ENCODE results near the gene GBA2.

GBA2 gene

GRCh38 chr9:35763181-35763580 is 14.2 kb upstream of the GBA2 start:
- TF ChIP-seq CTCF (IDR thresholded peaks at IDR 0.05) = no peak
- Mint-ChIP-seq H3K4me3 (no peak overlapping the region), H3K4me1 (peaks cover 27% of the 10 kb centered on the region), H3K36me3 (ENCODE audit: low read depth) (peaks cover 9% of the 10 kb centered on the region), H3K27me3 (ENCODE audit: low read depth, poor library complexity) (peaks cover 7% of the 10 kb centered on the region), H3K9me3 (no peaks in the 10 kb centered on the region), H3K27ac (no peak overlapping the region)
- no peak for DNase-seq

- peaks cover 14% of the 10 kb centered on the region for H3K36me3 Mint-ChIP-seq (ENCODE audit: low read depth)
- no peak for DNase-seq
- H3K27me3 Mint-ChIP-seq (ENCODE audit: low read depth, poor library complexity) = peaks cover 7% of the 10 kb centered on the region
- H3K27ac Mint-ChIP-seq = no peak overlapping the region
- peaks cover 39% of the 10 kb centered on the region for H3K4me1 Mint-ChIP-seq
- H3K9me3 Mint-ChIP-seq = no peaks in the 10 kb centered on the region
- H3K4me3 Mint-ChIP-seq = no peak overlapping the region
- TF ChIP-seq CTCF (IDR thresholded peaks at IDR 0.05) = no peak
These were observed 11.6 kb upstream of the GBA2 start for GRCh38 chr9:35760651-35761050.

DNA sequence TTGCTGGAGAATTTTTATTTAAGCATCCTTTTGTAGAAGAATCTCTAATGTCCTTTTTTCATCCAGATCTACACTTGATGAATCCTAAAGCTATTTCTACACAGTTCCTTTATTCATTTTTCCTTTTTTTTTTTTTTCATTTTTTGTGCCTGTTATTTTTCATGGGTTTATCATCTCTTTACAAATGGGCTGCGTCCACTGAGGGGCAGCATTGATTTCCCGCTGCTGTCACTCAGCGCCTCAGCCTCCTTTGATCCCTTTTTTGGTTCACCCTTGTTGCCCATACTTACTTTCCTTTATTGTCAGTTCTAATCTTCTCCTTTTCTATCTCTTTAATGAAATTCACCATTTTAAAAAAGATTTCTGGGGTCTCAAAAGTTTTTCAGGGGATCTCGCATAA is 10.8 kb upstream of the GBA2 start:
- DNase-seq = no peak
- no peak for TF ChIP-seq CTCF (IDR thresholded peaks at IDR 0.05)
- peaks cover 39% of the 10 kb centered on the region for H3K4me1 Mint-ChIP-seq
- H3K27me3 Mint-ChIP-seq (ENCODE audit: low read depth, poor library complexity) = peaks cover 7% of the 10 kb centered on the region
- H3K27ac Mint-ChIP-seq = no peak overlapping the region
- H3K4me3 Mint-ChIP-seq = peak overlapping the region; percentile 47
- peaks cover 22% of the 10 kb centered on the region for H3K36me3 Mint-ChIP-seq (ENCODE audit: low read depth)
- no peaks in the 10 kb centered on the region for H3K9me3 Mint-ChIP-seq

DNA sequence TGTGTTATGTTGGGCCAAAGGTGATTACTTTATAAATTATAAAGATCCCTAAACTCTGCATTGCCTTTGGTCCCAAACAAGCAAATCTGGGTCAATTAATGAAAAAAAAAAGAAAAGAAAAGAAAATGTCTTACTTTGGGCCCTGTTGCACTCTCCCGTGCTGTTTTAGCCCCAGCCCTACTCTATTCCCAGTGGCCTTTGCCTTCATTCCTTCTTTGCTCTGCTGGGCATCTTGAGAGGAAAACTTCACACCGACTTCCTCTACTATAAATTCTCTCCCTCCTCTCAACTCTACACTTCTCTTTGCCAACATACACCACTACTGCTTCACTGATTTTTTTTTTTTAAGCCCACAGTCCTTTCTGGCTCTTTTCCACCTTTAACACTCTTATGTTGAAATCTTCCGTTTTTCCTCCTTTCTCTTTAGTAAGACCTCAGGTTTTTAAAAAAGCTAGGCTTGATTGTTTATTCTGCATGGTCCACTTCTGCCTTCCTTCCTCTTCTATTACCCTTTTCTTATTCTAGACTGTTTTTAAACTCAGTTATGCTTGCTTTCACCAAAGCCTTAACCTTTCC is 9.5 kb upstream of the GBA2 start:
- peak overlapping the region; percentile 95 for H3K4me3 Mint-ChIP-seq
- H3K4me1 Mint-ChIP-seq = peaks cover 39% of the 10 kb centered on the region
- peak overlapping the region; percentile 7 for H3K27ac Mint-ChIP-seq
- peaks cover 21% of the 10 kb centered on the region for H3K36me3 Mint-ChIP-seq (ENCODE audit: low read depth)
- no peak for DNase-seq
- H3K9me3 Mint-ChIP-seq = no peaks in the 10 kb centered on the region
- no peak for TF ChIP-seq CTCF (IDR thresholded peaks at IDR 0.05)
- peaks cover 4% of the 10 kb centered on the region for H3K27me3 Mint-ChIP-seq (ENCODE audit: low read depth, poor library complexity)

DNA sequence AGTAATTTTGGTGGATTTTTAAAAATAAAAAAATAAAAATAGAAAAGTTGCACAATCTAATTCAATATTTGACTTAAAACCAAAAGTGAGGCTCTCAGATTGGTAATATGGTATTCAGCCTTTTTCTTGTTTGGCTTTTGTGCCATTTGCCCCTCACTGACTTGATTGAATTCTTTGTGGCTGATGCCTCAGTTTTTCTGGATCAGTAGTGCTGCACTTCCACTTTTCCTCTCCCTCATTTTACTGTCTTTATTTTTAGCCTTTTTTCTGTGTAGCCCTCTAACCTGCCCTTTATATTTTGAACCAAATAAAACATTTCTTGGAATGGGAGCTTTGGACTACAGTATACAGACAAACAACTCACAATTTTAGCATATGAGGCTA is 8.9 kb upstream of the GBA2 start:
- peaks cover 4% of the 10 kb centered on the region for H3K27me3 Mint-ChIP-seq (ENCODE audit: low read depth, poor library complexity)
- TF ChIP-seq CTCF (IDR thresholded peaks at IDR 0.05) = no peak
- H3K9me3 Mint-ChIP-seq = no peaks in the 10 kb centered on the region

DNA sequence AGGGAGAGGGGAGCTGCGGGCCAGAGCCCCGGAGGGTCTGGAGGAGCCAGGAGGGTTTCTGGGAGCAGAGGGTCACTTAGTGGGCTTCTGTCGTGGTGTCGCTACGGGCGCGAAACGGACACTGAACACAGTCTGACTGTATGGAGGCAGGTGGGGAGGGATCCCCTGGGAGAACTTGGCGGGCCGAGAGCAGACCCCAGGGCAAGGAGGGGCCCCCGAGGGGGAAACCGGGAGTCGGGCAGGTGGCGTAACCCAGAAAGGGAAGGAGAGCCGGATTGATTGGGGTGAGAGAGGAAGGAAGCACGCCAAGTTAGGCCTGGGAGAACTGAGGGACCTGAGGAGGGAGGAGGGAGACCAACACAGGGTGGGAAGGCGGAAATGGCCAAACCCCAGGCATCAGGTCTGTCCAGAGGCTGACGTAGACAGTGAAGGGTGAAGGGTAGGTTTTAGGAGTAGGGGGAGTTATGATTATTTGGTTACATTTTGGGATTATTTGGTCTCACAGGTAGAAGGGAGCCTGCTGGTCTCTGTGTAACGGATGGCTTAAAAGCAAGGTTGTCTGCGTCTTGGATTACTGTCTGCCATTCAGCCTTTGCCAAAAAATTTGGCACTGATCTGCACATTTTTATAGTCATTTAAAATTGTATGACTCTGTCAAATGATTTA is 8.3 kb upstream of the GBA2 start:
- DNase-seq = no peak
- H3K4me1 Mint-ChIP-seq = peaks cover 39% of the 10 kb centered on the region

More for the DNA sequence above, 8.9 kb upstream of the GBA2 start:
- Mint-ChIP-seq H3K4me1 (peaks cover 39% of the 10 kb centered on the region), H3K4me3 (peak overlapping the region; percentile 95), H3K27ac (peak overlapping the region; percentile 37), H3K36me3 (ENCODE audit: low read depth) (peaks cover 25% of the 10 kb centered on the region)
- DNase-seq = no peak

More for the DNA sequence above, 8.3 kb upstream of the GBA2 start:
- peaks cover 4% of the 10 kb centered on the region for H3K27me3 Mint-ChIP-seq (ENCODE audit: low read depth, poor library complexity)
- peaks cover 30% of the 10 kb centered on the region for H3K36me3 Mint-ChIP-seq (ENCODE audit: low read depth)
- no peak for TF ChIP-seq CTCF (IDR thresholded peaks at IDR 0.05)
- H3K27ac Mint-ChIP-seq = peak overlapping the region; percentile 84
- H3K9me3 Mint-ChIP-seq = no peaks in the 10 kb centered on the region
- peak overlapping the region; percentile 95 for H3K4me3 Mint-ChIP-seq

Measured in nephron progenitor cell (in vitro differentiated cells).